ENCODE data around the gene XYLT2. TPM values are rescaled to one million over a fixed set of nuclear protein-coding genes. Genes with fewer than 3 reads are reported as not detected.

Gene XYLT2
- total RNA-seq, 4 donors from 2014 or later, result 27.6 to 32.3 (median 29.9) TPM

DNA sequence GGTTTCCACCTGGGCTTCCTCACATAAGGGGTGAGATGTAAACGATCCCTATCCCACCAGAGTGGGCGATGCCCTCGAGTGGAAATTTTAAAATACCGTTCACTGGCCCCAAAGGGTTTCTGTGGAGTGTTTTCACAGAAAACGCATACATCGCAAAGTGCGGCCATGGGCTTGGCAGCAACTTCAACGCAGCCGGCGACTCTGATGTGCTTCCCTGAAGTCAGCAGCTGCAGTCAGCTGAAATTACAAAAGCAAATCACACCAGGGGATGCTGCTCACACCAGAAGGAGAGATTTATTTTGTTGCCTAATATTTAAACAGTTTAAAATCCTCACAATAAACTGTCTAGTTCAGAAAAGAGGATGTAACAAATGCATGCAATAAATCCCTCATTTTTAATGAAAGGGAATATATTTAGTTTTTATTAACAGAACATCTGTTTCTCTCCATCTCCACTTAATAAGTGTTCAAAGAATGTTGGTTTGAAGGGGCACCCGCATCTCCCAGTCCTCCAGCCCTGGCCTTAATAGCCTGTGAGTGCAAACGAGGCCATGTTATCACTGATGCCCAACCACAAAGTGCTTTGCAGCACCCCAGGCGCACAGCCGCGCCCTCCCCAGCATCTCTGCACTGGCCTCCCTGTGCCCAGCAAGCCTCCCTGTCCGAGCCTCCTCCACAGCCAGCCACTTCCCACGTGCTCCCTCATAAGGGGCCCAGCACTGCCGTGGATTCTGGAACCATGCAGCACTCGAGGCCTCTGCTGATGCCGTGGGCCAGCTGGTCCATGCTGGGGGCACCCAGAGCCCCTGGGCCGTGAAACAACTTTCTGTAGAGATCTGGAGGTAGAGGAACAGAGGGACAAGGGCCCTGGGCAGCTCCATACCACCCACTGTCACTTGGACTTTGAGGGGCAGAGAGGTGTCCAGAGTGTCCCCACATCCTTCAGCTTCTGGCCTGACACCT is 17.3 kb upstream of the XYLT2 start:
- no peak overlapping the region for H3K27ac ChIP-seq
- no peak for DNase-seq (ENCODE audit: low spot score in 2 of 2)
- H3K4me1 ChIP-seq, result no peaks in the 10 kb centered on the region
- no peak overlapping the region for H3K4me3 ChIP-seq
- H3K9me3 ChIP-seq, result no peaks in the 10 kb centered on the region
- H3K27me3 ChIP-seq, result peaks cover 0 to 4% of the 10 kb centered on the region in 2 donors
- TF ChIP-seq, protein P1, sequence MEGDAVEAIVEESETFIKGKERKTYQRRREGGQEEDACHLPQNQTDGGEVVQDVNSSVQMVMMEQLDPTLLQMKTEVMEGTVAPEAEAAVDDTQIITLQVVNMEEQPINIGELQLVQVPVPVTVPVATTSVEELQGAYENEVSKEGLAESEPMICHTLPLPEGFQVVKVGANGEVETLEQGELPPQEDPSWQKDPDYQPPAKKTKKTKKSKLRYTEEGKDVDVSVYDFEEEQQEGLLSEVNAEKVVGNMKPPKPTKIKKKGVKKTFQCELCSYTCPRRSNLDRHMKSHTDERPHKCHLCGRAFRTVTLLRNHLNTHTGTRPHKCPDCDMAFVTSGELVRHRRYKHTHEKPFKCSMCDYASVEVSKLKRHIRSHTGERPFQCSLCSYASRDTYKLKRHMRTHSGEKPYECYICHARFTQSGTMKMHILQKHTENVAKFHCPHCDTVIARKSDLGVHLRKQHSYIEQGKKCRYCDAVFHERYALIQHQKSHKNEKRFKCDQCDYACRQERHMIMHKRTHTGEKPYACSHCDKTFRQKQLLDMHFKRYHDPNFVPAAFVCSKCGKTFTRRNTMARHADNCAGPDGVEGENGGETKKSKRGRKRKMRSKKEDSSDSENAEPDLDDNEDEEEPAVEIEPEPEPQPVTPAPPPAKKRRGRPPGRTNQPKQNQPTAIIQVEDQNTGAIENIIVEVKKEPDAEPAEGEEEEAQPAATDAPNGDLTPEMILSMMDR (IDR thresholded peaks at IDR 0.05), result no peak
- TF ChIP-seq POLR2A (IDR thresholded peaks at IDR 0.05) (no peak), EP300 (IDR thresholded peaks at IDR 0.05) (no peak)
- H3K36me3 ChIP-seq, result no peaks in the 10 kb centered on the region
- WGBS, 2 donors, result 57 to 67% methylated on average over 21 of the region's 21 CpGs

- Histone ChIP-seq H3K27me3 (peaks cover 0 to 4% of the 10 kb centered on the region in 2 donors), H3K4me1 (no peaks in the 10 kb centered on the region), H3K36me3 (no peaks in the 10 kb centered on the region), H3K9me3 (no peaks in the 10 kb centered on the region), H3K4me3 (no peak overlapping the region), H3K27ac (no peak overlapping the region)
- no peak for DNase-seq (ENCODE audit: low spot score in 2 of 2)
- WGBS, 2 donors, result 82 to 83% methylated on average over 3 of the region's 3 CpGs
- TF ChIP-seq, protein P1 (IDR thresholded peaks at IDR 0.05), result no peak
- TF ChIP-seq POLR2A (IDR thresholded peaks at IDR 0.05) (no peak), EP300 (IDR thresholded peaks at IDR 0.05) (no peak)
Measured at GRCh38 chr17:50329716-50330115, 16.2 kb upstream of the XYLT2 start.

GRCh38 chr17:50330151-50330775 is 15.7 kb upstream of the XYLT2 start:
- no peak overlapping the region for H3K4me3 ChIP-seq

DNA sequence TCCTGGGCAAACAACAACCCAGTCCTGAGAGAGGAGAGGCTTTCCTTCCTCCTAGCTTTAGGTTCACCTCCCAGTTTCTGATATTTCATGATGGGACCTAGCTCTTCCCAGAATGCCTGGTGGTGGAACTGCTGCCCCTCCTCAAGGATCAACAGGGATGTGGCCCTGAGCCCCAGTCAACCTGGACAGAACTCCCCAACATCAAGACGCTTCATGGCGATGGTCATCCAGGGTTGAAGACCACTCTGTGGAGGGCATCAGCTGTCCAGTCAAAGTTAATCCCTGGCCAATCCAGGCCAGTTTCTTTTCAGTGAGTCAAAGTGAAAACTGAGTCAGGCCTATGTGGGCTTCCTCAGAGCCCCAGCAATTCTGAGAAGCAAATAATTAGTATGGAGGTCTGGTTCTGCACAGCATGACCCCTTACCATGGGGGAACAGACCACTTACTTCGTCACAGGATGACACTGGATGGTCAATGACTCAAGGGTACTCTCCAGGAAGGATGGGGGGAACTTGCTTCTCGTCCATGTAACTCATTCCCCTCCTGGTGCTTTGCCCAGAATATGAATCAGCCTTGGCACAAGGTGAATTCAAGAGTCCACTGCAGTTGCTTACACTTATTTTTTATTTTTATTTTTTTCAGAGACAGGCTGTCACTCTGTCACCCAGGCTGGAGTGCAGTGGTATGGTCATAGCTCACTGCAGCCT is 14.7 kb upstream of the XYLT2 start:
- Histone ChIP-seq H3K9me3 (no peaks in the 10 kb centered on the region), H3K27ac (no peak overlapping the region), H3K4me1 (no peaks in the 10 kb centered on the region), H3K27me3 (peaks cover 0 to 4% of the 10 kb centered on the region in 2 donors), H3K36me3 (no peaks in the 10 kb centered on the region), H3K4me3 (no peak overlapping the region)
- no peak for DNase-seq (ENCODE audit: low spot score in 2 of 2)
- TF ChIP-seq, protein P1 (IDR thresholded peaks at IDR 0.05), result no peak
- no peak for TF ChIP-seq POLR2A (IDR thresholded peaks at IDR 0.05)
- TF ChIP-seq EP300 (IDR thresholded peaks at IDR 0.05), result no peak
- 71 to 79% methylated on average over 4 of the region's 4 CpGs for WGBS, 2 donors

More at GRCh38 chr17:50330151-50330775, 15.7 kb upstream of the XYLT2 start:
- Histone ChIP-seq H3K36me3 (no peaks in the 10 kb centered on the region), H3K9me3 (no peaks in the 10 kb centered on the region), H3K4me1 (no peaks in the 10 kb centered on the region), H3K27me3 (peaks cover 0 to 4% of the 10 kb centered on the region in 2 donors), H3K27ac (no peak overlapping the region)
- 80 to 82% methylated on average over 11 of the region's 11 CpGs for whole genome bisulfite sequencing, 2 donors
- TF ChIP-seq, protein P1 (IDR thresholded peaks at IDR 0.05), result no peak
- TF ChIP-seq EP300 (IDR thresholded peaks at IDR 0.05) (no peak), POLR2A (IDR thresholded peaks at IDR 0.05) (no peak)
- no peak for DNase-seq (ENCODE audit: low spot score in 2 of 2)

All from tibial nerve (tissue), 4 donors.